Stimulated activated memory B cell treated with anti-CD40 and anti-IgM and Interleukin-4, amounts not matched to agents 10 μg/mL and 1 μg/mL and 100 μg/mL, for 72 hours (primary cell): ENCODE results near the gene ACBD5.
"Not testable (repeated sequence)": the region's sequence is repeated elsewhere in the genome, so short reads cannot be mapped to it uniquely, and the experiment has no call there.

Experiments
- ATAC-seq: fragments of 150-1000 bp; cut with Tn5 transposase; 2 replicates; pipeline ENCODE4 v1.10.0; 2021
- H3K27ac Mint-ChIP-seq: one replicate; pipeline ENCODE4 v1.8.0; 2022; ENCODE audit warnings: mild to moderate bottlenecking, mixed read lengths
- H3K27me3 Mint-ChIP-seq: one replicate; pipeline ENCODE4 v1.8.0; 2022; ENCODE audit warnings: mixed read lengths
- H3K36me3 Mint-ChIP-seq: one replicate; pipeline ENCODE4 v1.8.0; 2022; ENCODE audit warnings: mixed read lengths
- H3K4me1 Mint-ChIP-seq: one replicate; pipeline ENCODE4 v1.8.0; 2022; ENCODE audit warnings: mixed read lengths
- H3K4me3 Mint-ChIP-seq: one replicate; pipeline ENCODE4 v1.8.0; 2022; ENCODE audit warnings: mild to moderate bottlenecking, moderate library complexity, mixed read lengths
- H3K9me3 Mint-ChIP-seq: one replicate; pipeline ENCODE4 v1.8.0; 2022; ENCODE audit warnings: mixed read lengths

The ACBD5 gene

DNA sequence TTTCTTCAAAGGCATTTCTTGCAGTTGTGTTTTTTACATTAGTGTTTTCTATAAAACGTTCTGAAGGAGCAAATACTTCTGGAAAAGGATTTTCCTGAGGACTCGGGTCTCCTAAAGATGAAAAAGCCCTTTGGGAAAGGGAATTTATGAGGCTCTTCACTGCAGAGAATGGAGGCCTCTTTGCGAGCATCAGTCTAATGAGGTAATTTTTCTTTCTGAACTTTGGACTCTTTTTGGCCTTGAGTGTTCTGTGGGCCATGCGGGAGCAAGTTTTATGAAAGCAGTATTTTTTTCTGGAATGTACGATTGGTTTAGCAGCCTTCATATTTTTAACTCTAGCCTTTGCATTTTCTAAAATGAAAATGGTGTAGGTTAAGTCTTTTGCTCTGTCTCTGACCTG is 6.4 kb upstream of the ACBD5 start:
- no peaks in the 10 kb centered on the region for H3K27me3 Mint-ChIP-seq
- peaks cover 12% of the 10 kb centered on the region for H3K36me3 Mint-ChIP-seq
- peaks cover 14% of the 10 kb centered on the region for H3K4me1 Mint-ChIP-seq
- no peak overlapping the region for H3K4me3 Mint-ChIP-seq
- ATAC-seq: no peak
- no peaks in the 10 kb centered on the region for H3K9me3 Mint-ChIP-seq
- no peak overlapping the region for H3K27ac Mint-ChIP-seq

GRCh38 chr10:27245836-27246235 is 5.2 kb upstream of the ACBD5 start:
- peaks cover 22% of the 10 kb centered on the region for H3K4me1 Mint-ChIP-seq
- no peak for ATAC-seq
- H3K27ac Mint-ChIP-seq: no peak overlapping the region
- no peaks in the 10 kb centered on the region for H3K9me3 Mint-ChIP-seq
- no peaks in the 10 kb centered on the region for H3K27me3 Mint-ChIP-seq
- H3K36me3 Mint-ChIP-seq: peaks cover 12% of the 10 kb centered on the region
- H3K4me3 Mint-ChIP-seq: no peak overlapping the region

- ATAC-seq: no peak
- no peak overlapping the region for H3K4me3 Mint-ChIP-seq
- H3K36me3 Mint-ChIP-seq: peaks cover 12% of the 10 kb centered on the region
- H3K4me1 Mint-ChIP-seq: peaks cover 22% of the 10 kb centered on the region
- peak overlapping the region; percentile 11 for H3K27ac Mint-ChIP-seq
- no peaks in the 10 kb centered on the region for H3K27me3 Mint-ChIP-seq
- H3K9me3 Mint-ChIP-seq: no peaks in the 10 kb centered on the region
Observed at GRCh38 chr10:27244976-27245375, 4.4 kb upstream of the ACBD5 start.

GRCh38 chr10:27242951-27243551 is 2.5 kb upstream of the ACBD5 start:
- ATAC-seq: peak; percentile 49
- Mint-ChIP-seq H3K4me3 (peak overlapping the region; percentile 96), H3K9me3 (no peaks in the 10 kb centered on the region), H3K27ac (peak overlapping the region; percentile 99), H3K4me1 (peaks cover 34% of the 10 kb centered on the region), H3K27me3 (no peaks in the 10 kb centered on the region), H3K36me3 (peaks cover 12% of the 10 kb centered on the region)

GRCh38 chr10:27242473-27242950 is 1.9 kb upstream of the ACBD5 start:
- Mint-ChIP-seq H3K9me3 (no peaks in the 10 kb centered on the region), H3K36me3 (peaks cover 12% of the 10 kb centered on the region), H3K27ac (peak overlapping the region; percentile 99), H3K4me1 (peaks cover 36% of the 10 kb centered on the region), H3K27me3 (no peaks in the 10 kb centered on the region), H3K4me3 (peak overlapping the region; percentile 96)
- no peak for ATAC-seq

DNA sequence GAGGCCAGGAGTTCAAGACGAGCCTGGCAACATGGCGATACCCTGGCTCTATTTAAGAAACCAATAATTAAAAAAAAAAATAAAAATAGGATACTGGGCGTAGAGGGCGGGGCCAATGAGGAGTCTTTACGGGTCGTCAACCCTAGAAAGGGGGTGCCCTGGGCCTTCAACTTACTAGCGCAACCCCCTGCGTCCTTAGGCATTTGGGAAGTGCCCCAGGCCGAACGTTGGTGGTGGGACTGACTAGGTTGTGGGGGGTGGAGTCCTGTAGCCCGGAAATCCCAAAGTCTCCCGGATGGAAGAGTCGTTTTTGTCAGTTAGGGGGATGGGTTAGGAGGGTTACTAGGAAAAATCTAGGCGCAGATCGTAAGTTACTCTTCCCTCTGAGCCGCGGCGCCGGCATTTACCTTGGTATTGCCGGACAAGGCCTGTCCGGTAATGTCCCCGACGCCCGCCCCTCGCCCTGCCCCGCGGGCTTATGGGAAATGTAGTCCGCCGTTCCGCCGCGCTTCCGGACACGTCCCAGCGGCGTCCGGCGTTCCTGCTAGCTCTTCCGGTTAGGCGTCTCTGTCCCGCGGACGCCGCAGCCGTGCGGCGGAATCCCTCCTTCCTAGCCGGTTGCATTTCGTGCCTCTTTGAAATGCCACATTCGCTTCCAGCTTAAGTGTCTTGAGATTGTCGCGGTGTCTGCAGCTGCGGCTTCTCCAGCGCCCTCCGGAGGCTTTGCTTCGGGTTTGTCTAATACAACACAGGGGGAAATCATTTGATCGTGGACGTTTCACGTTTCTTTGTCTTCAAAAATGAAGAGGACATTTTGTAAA is 1.3 kb upstream of the ACBD5 start:
- peaks cover 12% of the 10 kb centered on the region for H3K36me3 Mint-ChIP-seq
- peak overlapping the region; percentile 99 for H3K27ac Mint-ChIP-seq
- peak; percentile 85 for ATAC-seq
- no peaks in the 10 kb centered on the region for H3K9me3 Mint-ChIP-seq
- H3K4me3 Mint-ChIP-seq: peak overlapping the region; percentile 96
- peaks cover 36% of the 10 kb centered on the region for H3K4me1 Mint-ChIP-seq
- no peaks in the 10 kb centered on the region for H3K27me3 Mint-ChIP-seq

- H3K4me3 Mint-ChIP-seq: peak overlapping the region; percentile 96
- H3K27me3 Mint-ChIP-seq: no peaks in the 10 kb centered on the region
- peaks cover 10% of the 10 kb centered on the region for H3K36me3 Mint-ChIP-seq
- peaks cover 36% of the 10 kb centered on the region for H3K4me1 Mint-ChIP-seq
- peak; percentile 65 for ATAC-seq
- H3K9me3 Mint-ChIP-seq: no peaks in the 10 kb centered on the region
- peak overlapping the region; percentile 99 for H3K27ac Mint-ChIP-seq
Observed at GRCh38 chr10:27241010-27241651, 534 bp upstream of the ACBD5 start.

DNA sequence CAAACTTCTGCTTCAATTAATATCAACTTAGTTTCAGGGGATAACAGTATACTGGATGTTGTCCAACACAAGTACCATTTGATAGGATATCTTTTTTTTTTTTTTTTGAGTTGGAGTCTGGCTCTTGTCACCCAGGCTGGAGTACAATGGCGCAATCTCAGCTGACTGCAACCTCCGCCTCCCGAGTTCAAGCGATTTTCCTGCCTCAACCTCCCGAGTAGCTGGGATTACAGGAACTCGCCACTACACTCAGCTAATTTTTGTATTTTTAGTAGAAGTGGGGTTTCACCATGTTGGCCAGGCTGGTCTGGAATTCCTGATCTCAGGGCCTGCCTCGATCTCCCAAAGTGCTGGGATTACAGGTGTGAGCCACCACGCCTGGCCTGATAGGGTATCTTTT is 3.1 kb downstream of the ACBD5 start:
- H3K9me3 Mint-ChIP-seq, H3K27me3 Mint-ChIP-seq, ATAC-seq: not testable (repeated sequence)

GRCh38 chr10:27236589-27237128 is 3.9 kb downstream of the ACBD5 start:
- ATAC-seq, H3K27ac Mint-ChIP-seq, H3K9me3 Mint-ChIP-seq, H3K27me3 Mint-ChIP-seq, H3K36me3 Mint-ChIP-seq, H3K4me3 Mint-ChIP-seq: not testable (repeated sequence)
- peaks cover 22% of the 10 kb centered on the region for H3K4me1 Mint-ChIP-seq

More for the DNA sequence above, 3.1 kb downstream of the ACBD5 start:
- H3K27ac Mint-ChIP-seq, H3K4me3 Mint-ChIP-seq, H3K36me3 Mint-ChIP-seq: not testable (repeated sequence)
- H3K4me1 Mint-ChIP-seq: peaks cover 23% of the 10 kb centered on the region

- H3K4me3 Mint-ChIP-seq: no peak overlapping the region
- H3K9me3 Mint-ChIP-seq: no peaks in the 10 kb centered on the region
- no peak overlapping the region for H3K27ac Mint-ChIP-seq
- no peak for ATAC-seq
- H3K4me1 Mint-ChIP-seq: peaks cover 14% of the 10 kb centered on the region
- H3K36me3 Mint-ChIP-seq: peaks cover 10% of the 10 kb centered on the region
- H3K27me3 Mint-ChIP-seq: no peaks in the 10 kb centered on the region
Observed at GRCh38 chr10:27235706-27236105, 4.9 kb downstream of the ACBD5 start.

- H3K27me3 Mint-ChIP-seq: no peaks in the 10 kb centered on the region
- H3K9me3 Mint-ChIP-seq: no peaks in the 10 kb centered on the region
- H3K4me3 Mint-ChIP-seq: no peak overlapping the region
- H3K27ac Mint-ChIP-seq: no peak overlapping the region
- H3K4me1 Mint-ChIP-seq: no peaks in the 10 kb centered on the region
- ATAC-seq: no peak
- peaks cover 19% of the 10 kb centered on the region for H3K36me3 Mint-ChIP-seq
Observed at GRCh38 chr10:27230022-27230421, 10.6 kb downstream of the ACBD5 start.

- no peaks in the 10 kb centered on the region for H3K27me3 Mint-ChIP-seq
- H3K36me3 Mint-ChIP-seq: peaks cover 10% of the 10 kb centered on the region
- no peaks in the 10 kb centered on the region for H3K9me3 Mint-ChIP-seq
- peak overlapping the region; percentile 24 for H3K27ac Mint-ChIP-seq
- no peak overlapping the region for H3K4me3 Mint-ChIP-seq
- no peak for ATAC-seq
- H3K4me1 Mint-ChIP-seq: no peaks in the 10 kb centered on the region
Observed at GRCh38 chr10:27225642-27226257, 14.8 kb downstream of the ACBD5 start.

- H3K36me3 Mint-ChIP-seq: peaks cover 6% of the 10 kb centered on the region
- H3K4me1 Mint-ChIP-seq: no peaks in the 10 kb centered on the region
- no peak overlapping the region for H3K4me3 Mint-ChIP-seq
- no peaks in the 10 kb centered on the region for H3K27me3 Mint-ChIP-seq
- no peak for ATAC-seq
- no peaks in the 10 kb centered on the region for H3K9me3 Mint-ChIP-seq
- H3K27ac Mint-ChIP-seq: no peak overlapping the region
Observed at GRCh38 chr10:27225011-27225590, 15.5 kb downstream of the ACBD5 start.

GRCh38 chr10:27223964-27224363 is 16.6 kb downstream of the ACBD5 start:
- Mint-ChIP-seq H3K4me1 (no peaks in the 10 kb centered on the region), H3K9me3 (no peaks in the 10 kb centered on the region), H3K27ac (no peak overlapping the region), H3K4me3 (no peak overlapping the region), H3K27me3 (no peaks in the 10 kb centered on the region), H3K36me3 (peaks cover 14% of the 10 kb centered on the region)
- ATAC-seq: peak; percentile 58

DNA sequence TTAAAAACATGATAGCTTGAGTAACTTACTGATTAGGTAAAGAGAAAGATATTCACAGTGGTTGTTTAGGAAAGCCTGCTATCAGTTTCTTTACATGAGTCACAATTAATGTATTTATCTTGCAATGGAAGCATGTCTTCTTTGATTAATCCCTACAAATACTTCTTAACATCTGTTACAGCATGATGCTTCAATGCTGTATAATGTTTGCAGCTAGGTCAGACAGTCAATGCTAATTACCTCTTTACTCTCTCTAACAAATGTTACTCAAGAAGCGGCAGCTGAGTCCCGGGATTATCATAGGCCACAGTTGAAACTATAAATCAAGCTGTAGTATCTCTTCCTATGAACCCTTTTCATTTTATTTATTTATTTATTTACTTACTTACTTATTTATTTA is 33.2 kb downstream of the ACBD5 start:
- Mint-ChIP-seq H3K4me1 (no peaks in the 10 kb centered on the region), H3K27me3 (no peaks in the 10 kb centered on the region), H3K4me3 (no peak overlapping the region), H3K9me3 (no peaks in the 10 kb centered on the region), H3K27ac (no peak overlapping the region), H3K36me3 (peaks cover 23% of the 10 kb centered on the region)
- no peak for ATAC-seq
